Measurements from ENCODE around the gene PLPP1. TPM values are rescaled to one million over a fixed set of nuclear protein-coding genes. Genes with fewer than 3 reads are reported as not detected.

The PLPP1 gene
- total and polyA plus RNA-seq, 2 of the 13 experiments (the other 11 are each of a cell fraction or from before 2014, with no cell fraction given), result 7.3 to 12.1 TPM

- no peak for TF ChIP-seq MTERF4 (CRISPR knock-in tag; IDR thresholded peaks at IDR 0.05)
- no peak for TF ChIP-seq ZNF703 (CRISPR knock-in tag; IDR thresholded peaks at IDR 0.05; ENCODE audit: borderline replicate concordance)
- TF ChIP-seq ZNF557 (CRISPR knock-in tag; IDR thresholded peaks at IDR 0.05), result no peak
- no peak for TF ChIP-seq ARID2 (CRISPR knock-in tag; IDR thresholded peaks at IDR 0.05; ENCODE audit: borderline replicate concordance)
- TF ChIP-seq CHD2 (IDR thresholded peaks at IDR 0.05; ENCODE audit: low read depth, low read length), result no peak
- no peak for TF ChIP-seq ZBTB8A (CRISPR knock-in tag; IDR thresholded peaks at IDR 0.05; ENCODE audit: borderline replicate concordance, low read depth)
These were observed 63.3 kb downstream of the PLPP1 start (continued) for GRCh38 chr5:55471468-55471867.

GRCh38 chr5:55470282-55470681 is 64.5 kb downstream of the PLPP1 start:
- no peak overlapping the region for H3K9ac ChIP-seq (ENCODE audit: insufficient read depth, low read depth, low read length)
- 100% methylated on average over 1 of the region's 1 CpG for WGBS (ENCODE audit: low lambda C conversion rate)
- no peak overlapping the region for H3K4me2 ChIP-seq (ENCODE audit: low read depth, low read length)
- no peaks in the 10 kb centered on the region for H3K9me3 ChIP-seq (ENCODE audit: low read length)
- intact Hi-C loops (cut with micrococcal nuclease; ENCODE audit: unreplicated experiment) (no loop called here), in situ Hi-C loops (cut with HindIII; ENCODE audit: extremely low pct_ligation_motif_present, low pct_unique_long_range_greater_than_20kb) (no loop called here)
- BruUV-seq (replicated peaks), result no TSS peak
- H3K27ac ChIP-seq (ENCODE audit: extremely low read length, insufficient read depth, low read length), result no peak overlapping the region
- no peak for DNase-seq (ENCODE audit: low spot score)
- no peaks in the 10 kb centered on the region for H3K27me3 ChIP-seq (ENCODE audit: control insufficient read depth in 1 of 2, insufficient read depth in 2 of 2, low read length in 2 of 2)
- CTCF ChIA-PET (ENCODE audit: low intra/inter-chr PET ratio, low total read pairs), result no interaction called here
- no peaks in the 10 kb centered on the region for H4K20me1 ChIP-seq (ENCODE audit: insufficient read depth, low read length)
- H2AFZ ChIP-seq (ENCODE audit: low read length), result no peak overlapping the region
- peaks cover 0 to 2% of the 10 kb centered on the region in 2 experiments; a peak in 1 of 5 replicates for H3K36me3 ChIP-seq (replicated peaks in 1 of 2; ENCODE audit: control insufficient read depth in 1 of 2, insufficient read depth in 2 of 2, low read length in 2 of 2)
- POLR2A ChIA-PET, result no interaction called here
- ATAC-seq, result no peak
- no peak for FAIRE-seq
- H3K4me1 ChIP-seq (ENCODE audit: insufficient read depth, low read length), result 0 out of 2 replicates have a peak, but pooled peaks cover 7% of the 10 kb centered on the region
- H3K79me2 ChIP-seq (ENCODE audit: insufficient read depth, low read length), result no peaks in the 10 kb centered on the region
- no peak overlapping the region for H3K4me3 ChIP-seq (replicated peaks in 1 of 3; ENCODE audit: insufficient read depth in 1 of 3, low read depth in 2 of 3, low read length in 3 of 3)
- TF ChIP-seq ZBTB33 (CRISPR knock-in tag; IDR thresholded peaks at IDR 0.05) (no peak), ZNF687 (CRISPR knock-in tag; IDR thresholded peaks at IDR 0.05) (no peak), THAP9 (CRISPR knock-in tag; IDR thresholded peaks at IDR 0.05; ENCODE audit: borderline replicate concordance) (no peak), NR2F6 (IDR thresholded peaks at IDR 0.05) (no peak), NR2F6 (CRISPR knock-in tag; IDR thresholded peaks at IDR 0.05) (no peak), ZNF572 (CRISPR knock-in tag; IDR thresholded peaks at IDR 0.05) (no peak), ZNF235 (CRISPR knock-in tag; IDR thresholded peaks at IDR 0.05; ENCODE audit: borderline replicate concordance) (no peak), PAWR (CRISPR knock-in tag; IDR thresholded peaks at IDR 0.05; ENCODE audit: borderline replicate concordance) (no peak)

Data from HepG2 (cell line).